Activated CD4-positive, alpha-beta memory T cell treated with anti-CD3 and anti-CD28 coated beads for 36 hours (primary cell): ENCODE results near the gene LUZP1. TPM values are rescaled to one million over a fixed set of nuclear protein-coding genes. Genes with fewer than 3 reads are reported as not detected.

Source experiments
- CTCF ChIA-PET: fragments of 350-600 bp; sonication (Branson Sonifier 250); formaldehyde crosslinking; loops from one replicate; lab custom pipeline; 2021; ENCODE audit warnings: antibody characterized with exemption, inconsistent platforms; lab: Charles Lee
- POLR2A ChIA-PET: fragments of 350-600 bp; sonication (Branson Sonifier 250); formaldehyde crosslinking; loops from one replicate; lab custom pipeline; 2021; ENCODE audit warnings: antibody characterized with exemption; lab: Charles Lee
- DNase-seq: peaks from one replicate; pipeline ENCODE4 v3.0.0-alpha.2; 2020
- H3K27ac Mint-ChIP-seq: one replicate; pipeline ENCODE4 v1.8.0; 2021; ENCODE audit warnings: mixed read lengths
- H3K27me3 Mint-ChIP-seq: one replicate; pipeline ENCODE4 v1.8.0; 2021; ENCODE audit warnings: mixed read lengths
- H3K36me3 Mint-ChIP-seq: one replicate; pipeline ENCODE4 v1.8.0; 2021; ENCODE audit warnings: mixed read lengths
- H3K4me1 Mint-ChIP-seq: one replicate; pipeline ENCODE4 v1.8.0; 2021; ENCODE audit warnings: low read depth, mixed read lengths
- H3K4me3 Mint-ChIP-seq: one replicate; pipeline ENCODE4 v1.8.0; 2021; ENCODE audit warnings: mild to moderate bottlenecking, mixed read lengths
- H3K9me3 Mint-ChIP-seq: one replicate; pipeline ENCODE4 v1.8.0; 2021; ENCODE audit warnings: mixed read lengths
- intact Hi-C: fragments of 100-400 bp; cut with micrococcal nuclease; formaldehyde crosslinking; loops from one replicate; pipeline ENCODE4 v1.15.1; 2023
- total RNA-seq, 2 experiments: library from RNA; stranded (reverse); gene quantifications; one replicate each; pipeline ENCODE4 v1.2.3, GENCODE V29; 2021

LUZP1 gene
- total RNA-seq, 2 experiments from 2014 or later = 19.0 to 21.2 TPM

- H3K27me3 Mint-ChIP-seq = no peaks in the 10 kb centered on the region
- POLR2A ChIA-PET = interaction anchor here (0.6 to 1.8 kb wide), 6 partner anchors 8 to 209 kb away, joined by 3 to 11 read pairs (median 4); partner anchors contain the start of gene LUZP1
These were observed 56.8 kb downstream of the LUZP1 start for GRCh38 chr1:23111600-23112535.

GRCh38 chr1:23110391-23110790 lies 58.3 kb downstream of the LUZP1 start:
- Mint-ChIP-seq H3K4me1 (peaks cover 72% of the 10 kb centered on the region), H3K36me3 (peaks cover 11% of the 10 kb centered on the region), H3K27me3 (no peaks in the 10 kb centered on the region), H3K27ac (peak overlapping the region; percentile 52), H3K9me3 (no peaks in the 10 kb centered on the region), H3K4me3 (no peak overlapping the region)
- ChIA-PET CTCF (interaction anchor here (1.8 to 7.6 kb wide), 3 partner anchors 11 to 73 kb away, joined by 6 to 51 read pairs (median 51); no protein-coding TSS in a partner anchor), POLR2A (interaction anchor here (1.0 to 1.8 kb wide), 7 partner anchors 8 to 73 kb away, joined by 3 to 11 read pairs (median 4); partner anchors contain the start of gene LUZP1)
- intact Hi-C loops = loop anchor here (2.0 to 5.0 kb wide), 2 partner anchors 38 to 232 kb away; partner anchors contain the start of gene HNRNPR
- DNase-seq = no peak

More at GRCh38 chr1:23111600-23112535, 56.8 kb downstream of the LUZP1 start:
- intact Hi-C loops = loop anchor here (2.0 to 5.0 kb wide), 2 partner anchors 37 to 230 kb away; partner anchors contain the start of gene HNRNPR
- Mint-ChIP-seq H3K9me3 (no peaks in the 10 kb centered on the region), H3K36me3 (peaks cover 11% of the 10 kb centered on the region), H3K4me3 (no peak overlapping the region), H3K4me1 (peaks cover 77% of the 10 kb centered on the region), H3K27ac (no peak overlapping the region)
- CTCF ChIA-PET = interaction anchor here (0.6 to 7.6 kb wide), 6 partner anchors 12 to 111 kb away, joined by 3 to 51 read pairs (median 5); no protein-coding TSS in a partner anchor
- no peak for DNase-seq

- ChIA-PET POLR2A (interaction anchor here (0.8 to 2.1 kb wide), 5 partner anchors 9 to 67 kb away, joined by 3 to 11 read pairs (median 3); no protein-coding TSS in a partner anchor), CTCF (interaction anchor here (1.8 to 7.6 kb wide), 3 partner anchors 9 to 75 kb away, joined by 4 to 51 read pairs (median 51); no protein-coding TSS in a partner anchor)
- Mint-ChIP-seq H3K9me3 (no peaks in the 10 kb centered on the region), H3K4me1 (peaks cover 67% of the 10 kb centered on the region), H3K27me3 (no peaks in the 10 kb centered on the region), H3K36me3 (peaks cover 11% of the 10 kb centered on the region), H3K4me3 (no peak overlapping the region), H3K27ac (peak overlapping the region; percentile 77)
- intact Hi-C loops = loop anchor here (1.0 to 10.0 kb wide), 3 partner anchors 9 to 426 kb away; partner anchors contain the start of gene E2F2
- peak; percentile 66 for DNase-seq
These were observed 59.6 kb downstream of the LUZP1 start for GRCh38 chr1:23108918-23109533.

- H3K36me3 Mint-ChIP-seq = peaks cover 8% of the 10 kb centered on the region
- H3K27ac Mint-ChIP-seq = peak overlapping the region; percentile 85
- peak; percentile 36 for DNase-seq
- no peaks in the 10 kb centered on the region for H3K9me3 Mint-ChIP-seq
- no peaks in the 10 kb centered on the region for H3K27me3 Mint-ChIP-seq
- H3K4me1 Mint-ChIP-seq = peaks cover 62% of the 10 kb centered on the region
- intact Hi-C loops = loop anchor here (1.0 to 10.0 kb wide), 4 partner anchors 16 to 432 kb away; partner anchors contain the start of genes E2F2 and LUZP1
- ChIA-PET CTCF (interaction anchor here (1.2 to 20.3 kb wide), 7 partner anchors 18 to 394 kb away, joined by 3 to 738 read pairs (median 5); no protein-coding TSS in a partner anchor), POLR2A (interaction anchor here (0.8 to 1.2 kb wide), 4 partner anchors 8 to 64 kb away, joined by 3 to 6 read pairs (median 4); no protein-coding TSS in a partner anchor)
- peak overlapping the region; percentile 66 for H3K4me3 Mint-ChIP-seq
These were observed 65.4 kb downstream of the LUZP1 start for GRCh38 chr1:23103001-23103889.

GRCh38 chr1:23102289-23102688 lies 66.4 kb downstream of the LUZP1 start:
- intact Hi-C loops = loop anchor here (2.0 to 10.0 kb wide), 2 partner anchors 67 to 433 kb away; partner anchors contain the start of genes E2F2 and LUZP1
- Mint-ChIP-seq H3K9me3 (no peaks in the 10 kb centered on the region), H3K36me3 (peaks cover 4% of the 10 kb centered on the region), H3K27me3 (no peaks in the 10 kb centered on the region), H3K27ac (peak overlapping the region; percentile 85), H3K4me1 (peaks cover 58% of the 10 kb centered on the region), H3K4me3 (no peak overlapping the region)
- DNase-seq = no peak
- POLR2A ChIA-PET = interaction anchor here (1.2 kb wide), 1 partner anchor 9 kb away, joined by 3 read pairs; no protein-coding TSS in a partner anchor
- CTCF ChIA-PET = interaction anchor here (1.2 to 20.3 kb wide), 5 partner anchors 19 to 84 kb away, joined by 4 to 738 read pairs (median 6); no protein-coding TSS in a partner anchor

GRCh38 chr1:23101887-23102286 lies 66.8 kb downstream of the LUZP1 start:
- ChIA-PET POLR2A (interaction anchor here (1.2 kb wide), 1 partner anchor 9 kb away, joined by 3 read pairs; no protein-coding TSS in a partner anchor), CTCF (interaction anchor here (1.2 to 20.3 kb wide), 3 partner anchors 19 to 85 kb away, joined by 4 to 738 read pairs (median 6); no protein-coding TSS in a partner anchor)
- H3K36me3 Mint-ChIP-seq = peaks cover 2% of the 10 kb centered on the region
- H3K4me1 Mint-ChIP-seq = peaks cover 57% of the 10 kb centered on the region
- no peaks in the 10 kb centered on the region for H3K9me3 Mint-ChIP-seq
- H3K27me3 Mint-ChIP-seq = no peaks in the 10 kb centered on the region
- intact Hi-C loops = loop anchor here (2.0 to 10.0 kb wide), 2 partner anchors 67 to 433 kb away; partner anchors contain the start of genes E2F2 and LUZP1
- H3K4me3 Mint-ChIP-seq = no peak overlapping the region
- peak overlapping the region; percentile 85 for H3K27ac Mint-ChIP-seq
- DNase-seq = no peak

- CTCF ChIA-PET = interaction anchor here (1.0 to 20.3 kb wide), 8 partner anchors 9 to 96 kb away, joined by 3 to 738 read pairs (median 16); no protein-coding TSS in a partner anchor
- POLR2A ChIA-PET = interaction anchor here (1.7 to 2.8 kb wide), 2 partner anchors 8 to 66 kb away, joined by 7 to 11 read pairs; no protein-coding TSS in a partner anchor
- no peaks in the 10 kb centered on the region for H3K27me3 Mint-ChIP-seq
- no peaks in the 10 kb centered on the region for H3K9me3 Mint-ChIP-seq
- H3K4me1 Mint-ChIP-seq = peaks cover 53% of the 10 kb centered on the region
- no peak for DNase-seq
- H3K36me3 Mint-ChIP-seq = peaks cover 2% of the 10 kb centered on the region
- intact Hi-C loops = loop anchor here (10.0 kb wide), 1 partner anchor 434 kb away; the partner anchor contains the start of gene E2F2
- H3K27ac Mint-ChIP-seq = peak overlapping the region; percentile 85
- H3K4me3 Mint-ChIP-seq = no peak overlapping the region
These were observed 67.4 kb downstream of the LUZP1 start for GRCh38 chr1:23101101-23101827.

- H3K27me3 Mint-ChIP-seq = no peaks in the 10 kb centered on the region
- intact Hi-C loops = loop anchor here (1.0 to 10.0 kb wide), 2 partner anchors 9 to 435 kb away; partner anchors contain the start of gene E2F2
- H3K36me3 Mint-ChIP-seq = peaks cover 2% of the 10 kb centered on the region
- CTCF ChIA-PET = interaction anchor here (1.0 to 20.3 kb wide), 16 partner anchors 10 to 97 kb away, joined by 3 to 738 read pairs (median 6); partner anchors contain the start of gene LUZP1
- peak; percentile 74 for DNase-seq
- H3K4me3 Mint-ChIP-seq = peak overlapping the region; percentile 21
- no peaks in the 10 kb centered on the region for H3K9me3 Mint-ChIP-seq
- POLR2A ChIA-PET = interaction anchor here (0.7 to 2.8 kb wide), 6 partner anchors 9 to 84 kb away, joined by 4 to 19 read pairs (median 8); no protein-coding TSS in a partner anchor
- peaks cover 53% of the 10 kb centered on the region for H3K4me1 Mint-ChIP-seq
- peak overlapping the region; percentile 64 for H3K27ac Mint-ChIP-seq
These were observed 68.4 kb downstream of the LUZP1 start for GRCh38 chr1:23100074-23100748.

- POLR2A ChIA-PET = interaction anchor here (1.6 to 2.8 kb wide), 3 partner anchors 10 to 85 kb away, joined by 4 to 19 read pairs (median 11); no protein-coding TSS in a partner anchor
- Mint-ChIP-seq H3K4me1 (peaks cover 46% of the 10 kb centered on the region), H3K4me3 (no peak overlapping the region), H3K27me3 (no peaks in the 10 kb centered on the region), H3K36me3 (peaks cover 2% of the 10 kb centered on the region), H3K27ac (no peak overlapping the region), H3K9me3 (no peaks in the 10 kb centered on the region)
- DNase-seq = no peak
- intact Hi-C loops = loop anchor here (1.0 kb wide), 1 partner anchor 25 kb away; no protein-coding TSS in a partner anchor
- CTCF ChIA-PET = interaction anchor here (0.5 to 20.3 kb wide), 30 partner anchors 10 to 441 kb away, joined by 3 to 738 read pairs (median 5); partner anchors contain the start of genes KDM1A and LUZP1
These were observed 69.5 kb downstream of the LUZP1 start for GRCh38 chr1:23099171-23099536.
